Kidney epithelial cell (primary cell): ENCODE results near the gene IBA57. TPM values are rescaled to one million over a fixed set of nuclear protein-coding genes. Genes with fewer than 3 reads are reported as not detected.

Experiments
- DNase-seq: peaks from one replicate; pipeline ENCODE4 v3.0.0-alpha.2; 2010; ENCODE audit warnings: low read depth
- H3K27me3 ChIP-seq: 2 replicates; pipeline ENCODE4 v1.6.0; 2011; ENCODE audit warnings: low read length; ENCODE audit not compliant: control insufficient read depth, insufficient read depth
- H3K36me3 ChIP-seq: 2 replicates; pipeline ENCODE4 v1.5.1; 2011; ENCODE audit warnings: low read length; ENCODE audit not compliant: control insufficient read depth, insufficient read depth
- H3K4me3 ChIP-seq: 2 replicates; pipeline ENCODE4 v1.5.1; 2011; ENCODE audit warnings: low read depth, mild to moderate bottlenecking, control low read depth, low read length
- total RNA-seq: library from RNA; depleted of rRNA; stranded (reverse); fragments of >200 nt; gene quantifications from 2 replicates; pipeline ENCODE4 v1.2.3, GENCODE V29; 2015
- TF ChIP-seq, protein P1 (sequence below): IDR thresholded peaks from 2 replicates; pipeline ENCODE4 v1.5.1; 2011; ENCODE audit warnings: mild to moderate bottlenecking, moderate library complexity, low read length, control low read depth, inconsistent platforms; ENCODE audit not compliant: insufficient read depth, poor library complexity, severe bottlenecking

Gene IBA57
- total RNA-seq, 1 donor from 2014 or later = 7.1 TPM

DNA sequence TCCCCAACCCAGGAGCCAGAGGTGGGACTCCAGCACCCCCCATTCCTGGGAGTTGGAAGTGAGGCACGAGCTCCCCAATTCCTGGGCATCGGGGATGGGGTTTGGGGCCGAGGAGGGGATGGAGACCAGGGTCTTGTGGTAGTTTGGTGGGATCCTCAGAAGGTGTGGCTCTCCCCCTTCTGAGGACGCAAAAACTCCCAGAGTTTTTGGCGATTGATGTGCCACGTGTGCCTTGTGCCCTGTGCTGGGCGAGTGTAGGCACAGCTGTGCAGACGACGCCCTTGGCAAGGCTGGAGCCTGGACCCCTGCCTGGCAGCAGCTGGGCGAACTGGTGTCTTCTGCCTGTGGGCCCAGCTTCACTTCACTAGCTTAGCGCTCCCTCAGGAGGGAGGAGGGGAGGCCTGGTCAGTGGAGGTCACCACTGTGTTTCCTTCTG, 22.9 kb upstream of the IBA57 start:
- TF ChIP-seq, protein P1, sequence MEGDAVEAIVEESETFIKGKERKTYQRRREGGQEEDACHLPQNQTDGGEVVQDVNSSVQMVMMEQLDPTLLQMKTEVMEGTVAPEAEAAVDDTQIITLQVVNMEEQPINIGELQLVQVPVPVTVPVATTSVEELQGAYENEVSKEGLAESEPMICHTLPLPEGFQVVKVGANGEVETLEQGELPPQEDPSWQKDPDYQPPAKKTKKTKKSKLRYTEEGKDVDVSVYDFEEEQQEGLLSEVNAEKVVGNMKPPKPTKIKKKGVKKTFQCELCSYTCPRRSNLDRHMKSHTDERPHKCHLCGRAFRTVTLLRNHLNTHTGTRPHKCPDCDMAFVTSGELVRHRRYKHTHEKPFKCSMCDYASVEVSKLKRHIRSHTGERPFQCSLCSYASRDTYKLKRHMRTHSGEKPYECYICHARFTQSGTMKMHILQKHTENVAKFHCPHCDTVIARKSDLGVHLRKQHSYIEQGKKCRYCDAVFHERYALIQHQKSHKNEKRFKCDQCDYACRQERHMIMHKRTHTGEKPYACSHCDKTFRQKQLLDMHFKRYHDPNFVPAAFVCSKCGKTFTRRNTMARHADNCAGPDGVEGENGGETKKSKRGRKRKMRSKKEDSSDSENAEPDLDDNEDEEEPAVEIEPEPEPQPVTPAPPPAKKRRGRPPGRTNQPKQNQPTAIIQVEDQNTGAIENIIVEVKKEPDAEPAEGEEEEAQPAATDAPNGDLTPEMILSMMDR = no peak
- Histone ChIP-seq H3K4me3 (no peak overlapping the region), H3K36me3 (peaks cover 4% of the 10 kb centered on the region), H3K27me3 (no peaks in the 10 kb centered on the region)
- DNase-seq = no peak

DNA sequence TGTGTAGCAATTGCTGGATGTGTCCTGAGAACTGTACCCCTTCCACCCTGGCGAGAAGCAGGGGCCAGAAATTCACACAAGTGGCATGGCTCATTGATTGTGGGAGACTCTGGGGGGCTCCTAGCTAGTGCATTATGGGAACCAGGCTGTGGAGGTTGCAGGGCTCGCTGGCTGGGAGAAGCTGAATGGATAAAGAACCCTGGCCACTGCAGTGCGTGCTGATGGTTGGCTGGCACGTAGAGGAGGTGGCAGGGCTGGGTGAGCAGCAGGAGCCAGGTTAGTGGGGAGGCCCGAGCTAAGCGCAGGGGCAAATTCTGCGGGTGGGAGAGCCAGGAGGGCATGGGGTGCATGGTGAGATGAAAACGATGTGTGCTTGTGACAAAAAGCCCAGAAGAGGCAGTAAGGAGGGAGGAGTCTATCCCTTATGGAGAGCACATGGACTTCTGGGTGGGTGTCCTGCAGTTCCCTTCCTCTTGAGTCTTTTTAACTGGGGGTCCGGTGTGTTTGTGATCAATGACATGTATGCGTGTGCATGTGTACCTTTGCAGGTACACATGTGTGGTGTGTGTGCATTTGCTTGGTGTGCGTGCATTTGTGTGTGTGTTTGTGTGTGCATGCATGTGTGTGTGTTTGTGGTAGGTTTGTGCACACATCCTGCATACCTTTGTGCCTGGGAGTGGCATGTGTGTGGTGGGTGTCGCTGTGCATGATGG, 22.0 kb upstream of the IBA57 start:
- peaks cover 4% of the 10 kb centered on the region for H3K36me3 ChIP-seq
- H3K27me3 ChIP-seq = no peaks in the 10 kb centered on the region
- no peak for DNase-seq
- TF ChIP-seq, protein P1 = no peak
- no peak overlapping the region for H3K4me3 ChIP-seq

DNA sequence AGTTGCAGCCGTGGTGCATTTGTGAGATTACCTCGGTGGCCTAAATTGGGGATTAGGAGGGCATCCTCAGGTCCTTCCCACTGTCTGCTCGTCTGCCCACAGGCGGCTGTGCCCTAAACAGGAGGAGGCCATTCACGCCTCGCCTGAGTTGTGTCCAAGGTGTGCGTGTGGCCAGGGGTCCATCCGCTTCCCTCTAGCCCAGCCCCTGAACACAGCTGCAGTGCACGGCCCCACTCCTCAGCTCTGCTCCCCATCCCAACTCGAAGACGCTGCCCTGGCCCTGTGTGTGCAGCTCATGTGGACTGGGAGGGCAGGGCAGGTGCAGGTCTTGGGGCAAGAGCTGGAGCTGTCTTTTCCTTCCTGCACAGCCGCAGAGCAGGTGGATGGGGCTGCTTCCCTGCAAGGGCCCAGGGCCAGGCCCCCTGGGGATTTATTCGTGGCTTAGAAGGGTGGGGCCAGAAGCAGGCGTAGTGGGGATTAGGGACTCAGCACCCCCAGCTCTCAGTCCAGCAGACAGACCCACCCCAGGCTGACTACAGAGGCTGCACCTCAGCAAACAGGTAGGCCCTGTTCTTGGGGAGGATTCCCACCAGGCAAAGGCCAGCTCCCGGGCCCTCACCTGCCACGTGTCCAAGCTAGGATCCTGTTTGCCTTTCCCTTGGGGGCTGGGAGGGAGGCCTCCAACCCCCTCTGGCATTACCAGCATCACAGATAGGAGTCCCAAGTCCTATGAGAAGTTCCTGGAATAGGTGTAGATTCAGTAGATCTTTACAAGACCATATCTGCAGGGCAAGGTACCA, 21.2 kb upstream of the IBA57 start:
- TF ChIP-seq, protein P1 = no peak
- peaks cover 4% of the 10 kb centered on the region for H3K36me3 ChIP-seq
- H3K27me3 ChIP-seq = no peaks in the 10 kb centered on the region
- no peak for DNase-seq
- no peak overlapping the region for H3K4me3 ChIP-seq

DNA sequence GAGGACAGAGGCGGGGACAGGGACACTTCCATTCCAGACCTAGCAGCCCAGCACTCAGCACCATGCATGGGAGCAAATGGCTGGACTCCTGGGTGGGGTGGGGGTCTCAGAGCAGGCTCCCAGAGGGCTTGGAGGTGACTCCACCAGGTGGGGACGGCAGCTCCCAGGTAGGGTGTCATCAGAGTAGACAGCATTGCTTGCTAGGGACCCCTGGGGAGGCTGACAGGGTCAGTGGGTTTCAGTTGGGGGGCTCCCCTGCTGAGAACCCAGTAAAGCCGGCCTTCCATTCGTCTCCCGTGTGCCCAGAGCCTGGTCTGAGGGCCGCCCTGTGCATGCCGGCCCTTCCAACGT, 20.6 kb upstream of the IBA57 start:
- TF ChIP-seq, protein P1 = no peak
- H3K4me3 ChIP-seq = no peak overlapping the region
- no peak for DNase-seq
- peaks cover 4% of the 10 kb centered on the region for H3K36me3 ChIP-seq
- H3K27me3 ChIP-seq = no peaks in the 10 kb centered on the region

DNA sequence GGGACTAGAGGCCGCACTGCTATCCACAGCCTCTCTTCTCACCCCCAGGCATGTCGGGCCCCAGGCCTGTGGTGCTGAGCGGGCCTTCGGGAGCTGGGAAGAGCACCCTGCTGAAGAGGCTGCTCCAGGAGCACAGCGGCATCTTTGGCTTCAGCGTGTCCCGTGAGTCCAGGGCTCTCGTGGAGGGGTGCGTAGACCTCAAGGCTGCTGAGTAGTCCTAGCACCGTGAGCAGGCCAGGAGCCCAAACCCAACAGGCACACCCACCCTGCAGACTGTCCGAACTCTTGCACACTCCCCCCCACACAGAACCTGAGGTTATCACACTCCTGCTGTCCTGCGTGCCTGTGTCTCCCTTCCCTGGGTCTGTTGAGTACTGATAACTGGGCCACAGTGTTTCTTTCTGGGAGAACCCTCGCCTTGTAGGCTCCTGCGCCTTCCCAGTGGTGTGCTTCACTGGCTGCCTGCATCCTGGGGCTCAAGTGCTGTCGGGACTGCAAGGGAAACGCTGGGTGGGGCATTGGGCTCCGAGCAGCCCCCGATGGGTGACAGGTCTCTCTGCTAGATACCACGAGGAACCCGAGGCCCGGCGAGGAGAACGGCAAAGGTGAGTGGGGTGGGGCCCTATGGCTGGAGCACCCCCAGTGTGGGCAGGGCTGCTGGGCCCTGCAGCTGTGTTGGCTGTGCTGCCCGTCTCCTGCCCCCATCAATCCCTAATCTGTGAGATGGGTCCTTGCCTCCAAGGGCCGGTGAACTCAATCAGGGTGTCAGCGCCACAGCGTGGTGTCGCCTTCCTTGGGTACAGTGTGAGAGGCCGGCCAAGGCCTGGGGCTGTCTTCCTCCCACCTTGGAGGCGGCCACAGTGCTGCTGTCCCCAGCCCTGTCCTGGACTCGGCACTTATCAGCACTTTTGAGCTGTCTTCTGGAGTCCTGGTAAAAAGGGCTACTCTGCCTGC, 19.9 kb upstream of the IBA57 start:
- H3K4me3 ChIP-seq = no peak overlapping the region
- H3K27me3 ChIP-seq = no peaks in the 10 kb centered on the region
- TF ChIP-seq, protein P1 = no peak
- peaks cover 4% of the 10 kb centered on the region for H3K36me3 ChIP-seq
- DNase-seq = no peak
